Muscle of arm (tissue), 14 donors: ENCODE data around the gene MORN3. TPM values are rescaled to one million over a fixed set of nuclear protein-coding genes. Genes with fewer than 3 reads are reported as not detected.
A peak's percentile ranks its signal among the peaks of the same experiment; 100 is the strongest.
"Not testable (repeated sequence)": the region's sequence is repeated elsewhere in the genome, so short reads cannot be mapped to it uniquely, and the experiment has no call there.

ENCODE experiments used
- DNase-seq: peaks from one replicate; pipeline ENCODE4 v3.0.0-alpha.2; 2013
- long read RNA-seq, 11 donors: transcript quantifications; one replicate each; lab custom pipeline, GENCODE V29; 2026
- polyA plus RNA-seq, 12 donors: library from polyadenylated mRNA; unstranded; fragments of 120-200 nt; gene quantifications; one replicate each; pipeline ENCODE4 v1.2.1, GENCODE V29; 2013; ENCODE audit not compliant: insufficient read length in 12 of 12

MORN3 gene, protein sequence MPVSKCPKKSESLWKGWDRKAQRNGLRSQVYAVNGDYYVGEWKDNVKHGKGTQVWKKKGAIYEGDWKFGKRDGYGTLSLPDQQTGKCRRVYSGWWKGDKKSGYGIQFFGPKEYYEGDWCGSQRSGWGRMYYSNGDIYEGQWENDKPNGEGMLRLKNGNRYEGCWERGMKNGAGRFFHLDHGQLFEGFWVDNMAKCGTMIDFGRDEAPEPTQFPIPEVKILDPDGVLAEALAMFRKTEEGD
- 1 to 10 TPM in 1 of 12 donors, under 1 TPM in 9, not detected in 2; 0.08 to 2.2 (median 0.27) TPM for polyA plus RNA-seq
- long read RNA-seq, donor 1, partial matches to known transcripts: 0 of 1 reads
- long read RNA-seq, donor 1, other reads (novel, unspliced or antisense): 0 of 1 reads
- long read RNA-seq, donor 2: 0 reads
- long read RNA-seq, donor 3: 0 reads
- long read RNA-seq, donor 4: 0 reads
- long read RNA-seq, donor 5: 0 reads
- long read RNA-seq, donor 6: 0 reads
- long read RNA-seq, donor 7: 0 reads
- long read RNA-seq, donor 8: 0 reads
- long read RNA-seq, donor 9: 0 reads
- long read RNA-seq, donor 10: 0 reads
- long read RNA-seq, donor 11: 0 reads

DNA sequence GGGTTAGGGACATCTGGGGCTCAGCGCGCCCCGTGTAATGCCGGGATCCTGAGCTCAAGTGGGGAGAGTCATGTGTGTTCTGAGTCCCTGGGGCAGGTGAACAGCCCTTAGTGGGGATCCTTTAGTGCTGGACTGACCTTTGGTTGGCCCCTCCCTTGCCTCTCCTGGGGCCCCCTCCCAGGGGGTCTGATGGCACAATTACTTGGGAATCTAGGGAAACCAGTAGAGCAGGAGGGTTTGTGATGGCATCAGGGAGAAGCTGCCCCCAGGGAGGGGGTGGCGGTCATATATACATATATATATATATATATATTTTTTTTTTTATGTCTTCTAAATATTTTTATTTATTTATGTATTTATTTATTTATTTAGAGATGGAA lies at the start of gene MORN3:
TSS of gene MORN3 (minus strand) at position 134 of the 380 bp plus-strand sequence. CDS start 171 bp downstream, outside the sequence.
- DNase-seq: no peak

DNA sequence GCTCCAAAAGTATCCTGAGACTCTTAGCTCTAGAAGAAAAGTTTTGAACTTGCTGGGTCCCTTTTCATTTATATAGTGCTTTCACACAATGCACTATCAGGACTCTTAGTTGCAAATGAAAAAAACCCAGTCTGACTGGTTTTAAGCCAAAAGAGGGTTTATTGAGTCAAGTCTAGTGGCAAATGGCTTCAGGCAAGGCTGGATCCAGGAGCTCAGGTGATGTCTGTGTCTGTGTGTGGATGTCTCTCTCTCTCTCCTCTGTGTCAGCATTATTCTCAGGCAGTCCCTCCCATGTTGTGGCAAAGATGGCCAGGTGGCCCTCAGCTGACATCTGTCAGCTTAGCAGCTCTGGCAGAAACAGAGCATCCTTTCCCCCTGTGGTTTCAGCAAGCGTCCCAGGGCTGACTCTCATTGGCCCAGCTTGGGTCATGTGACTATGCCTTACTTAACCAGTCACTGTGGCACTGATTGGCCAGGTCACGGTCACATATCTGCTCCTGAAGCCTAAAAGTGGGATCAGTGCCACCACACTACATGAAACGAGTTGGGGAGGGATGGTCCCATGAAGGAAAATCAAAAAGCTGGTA lies 49.3 kb upstream of the MORN3 start:
- no peak for DNase-seq

DNA sequence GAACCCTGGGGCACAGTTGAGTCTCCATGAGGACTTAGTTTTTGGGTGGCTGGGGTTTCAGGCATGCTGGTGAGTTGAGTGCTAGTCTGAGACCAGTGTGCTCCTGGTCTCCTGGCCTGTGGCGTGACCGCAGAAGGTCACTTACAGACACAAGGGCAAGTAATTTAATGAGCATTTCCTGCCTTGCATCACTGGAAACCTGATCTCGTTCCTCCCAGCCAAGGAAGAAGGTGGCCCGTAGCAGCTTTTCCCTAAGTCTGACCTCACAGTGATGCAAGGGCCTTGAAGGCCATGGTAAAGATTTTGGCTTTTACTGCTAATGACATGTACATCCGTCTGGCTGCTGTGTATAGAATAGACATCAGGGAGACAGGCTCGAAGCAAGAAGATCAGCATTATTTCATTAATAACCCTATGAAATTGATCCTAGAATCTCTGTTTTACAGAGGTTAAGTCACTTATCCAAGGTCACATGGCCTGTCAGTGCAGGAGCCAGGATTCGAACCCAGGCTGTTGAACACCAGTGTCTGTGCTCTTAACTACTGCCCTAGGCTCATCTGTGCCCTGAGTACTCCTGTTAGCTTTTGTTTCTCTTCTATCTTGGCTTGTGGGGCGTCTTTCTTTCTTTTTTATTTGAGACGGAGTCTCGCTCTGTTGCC lies 47.7 kb upstream of the MORN3 start:
- no peak for DNase-seq

DNA sequence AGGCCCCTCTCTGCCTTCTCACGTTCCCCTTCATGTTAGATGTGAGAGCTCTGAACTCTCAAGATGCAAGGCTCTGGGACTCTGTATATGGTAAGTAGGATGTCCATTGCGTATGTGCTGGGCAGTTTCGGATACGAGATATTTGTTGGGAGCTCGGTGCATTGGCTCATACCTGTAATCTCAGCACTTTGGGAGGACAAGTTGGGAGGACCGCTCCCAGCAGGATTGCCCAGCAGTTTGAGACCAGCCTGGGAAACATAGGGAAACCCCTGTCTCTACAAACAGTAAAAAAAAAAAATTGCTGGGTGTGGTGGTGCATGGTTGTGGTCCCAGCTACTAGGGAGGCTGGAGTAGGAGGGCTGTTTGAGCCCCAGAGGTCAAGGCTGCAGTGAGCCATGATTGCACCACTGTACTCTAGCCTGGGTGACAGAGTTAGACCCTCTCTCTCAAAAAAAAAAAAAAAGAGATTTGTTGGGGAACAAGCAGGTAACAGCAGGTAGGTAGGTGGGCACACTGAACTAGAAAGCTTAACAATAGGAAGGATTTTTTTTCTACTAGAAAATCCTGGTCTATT lies 46.5 kb upstream of the MORN3 start:
- no peak for DNase-seq

DNA sequence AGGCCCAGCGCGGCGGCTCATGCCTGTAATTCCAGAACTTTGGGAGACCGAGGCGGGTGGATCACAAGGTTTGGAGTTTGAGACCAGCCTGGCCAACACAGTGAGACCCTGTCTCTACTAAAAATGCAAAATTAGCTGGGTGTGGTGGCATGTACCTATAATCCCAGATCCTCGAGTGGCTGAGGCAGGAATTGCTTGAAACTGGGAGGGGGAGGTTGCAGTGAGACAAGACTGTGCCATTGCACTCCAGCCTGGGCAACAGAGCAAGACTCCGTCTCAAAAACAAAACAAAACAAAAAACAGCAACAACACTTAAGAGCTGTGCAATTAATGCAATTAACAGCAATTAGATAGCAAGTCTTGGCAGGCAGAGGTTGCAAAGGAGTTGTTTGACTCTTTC lies 45.6 kb upstream of the MORN3 start:
- DNase-seq: not testable (repeated sequence)

DNA sequence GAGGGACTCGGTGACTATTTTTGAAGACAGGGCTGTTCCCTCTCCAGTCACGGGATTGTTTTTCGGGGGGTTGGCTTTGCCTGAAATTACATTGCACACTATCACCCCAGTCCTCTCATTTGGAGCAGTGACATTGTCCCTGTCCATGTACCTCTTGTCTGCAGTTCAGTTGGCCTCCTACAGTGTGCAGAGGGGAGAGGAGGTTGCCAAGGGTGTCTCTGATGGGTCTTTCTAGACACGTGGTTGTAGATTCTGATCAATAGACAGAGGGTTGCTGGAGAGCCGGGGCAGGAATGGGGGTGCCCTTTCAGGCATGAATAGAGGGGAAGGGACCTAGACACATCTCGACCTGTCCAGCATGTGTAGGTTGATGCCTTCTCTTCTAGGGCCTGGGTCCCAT lies 44.3 kb upstream of the MORN3 start:
- no peak for DNase-seq

DNA sequence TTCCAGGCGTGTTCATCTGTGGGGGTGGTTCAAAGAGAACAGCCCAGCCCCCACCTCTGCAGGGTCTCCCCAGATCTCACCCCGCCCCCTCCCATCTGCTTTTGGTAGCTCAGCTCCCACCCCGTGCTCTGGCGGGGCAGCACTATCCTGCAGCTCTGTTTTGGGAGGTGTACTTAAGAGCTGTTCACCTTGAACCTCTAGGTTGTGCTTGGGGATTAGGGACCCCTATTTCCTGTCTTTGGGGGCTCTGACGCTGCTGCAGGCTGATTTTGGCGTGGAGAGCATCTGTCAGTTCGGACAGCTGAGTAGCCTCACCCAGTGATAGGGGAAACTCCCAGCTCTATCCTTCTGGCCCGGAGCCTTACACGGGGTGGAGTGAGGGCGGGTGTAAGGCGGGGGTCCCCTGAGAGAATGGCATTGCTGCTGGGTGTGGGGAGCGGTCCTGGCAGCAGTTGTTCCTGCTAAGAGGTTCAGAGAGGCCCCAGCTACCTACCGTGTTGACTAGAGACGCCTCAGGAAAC lies 43.9 kb upstream of the MORN3 start:
- peak; percentile 36 for DNase-seq

DNA sequence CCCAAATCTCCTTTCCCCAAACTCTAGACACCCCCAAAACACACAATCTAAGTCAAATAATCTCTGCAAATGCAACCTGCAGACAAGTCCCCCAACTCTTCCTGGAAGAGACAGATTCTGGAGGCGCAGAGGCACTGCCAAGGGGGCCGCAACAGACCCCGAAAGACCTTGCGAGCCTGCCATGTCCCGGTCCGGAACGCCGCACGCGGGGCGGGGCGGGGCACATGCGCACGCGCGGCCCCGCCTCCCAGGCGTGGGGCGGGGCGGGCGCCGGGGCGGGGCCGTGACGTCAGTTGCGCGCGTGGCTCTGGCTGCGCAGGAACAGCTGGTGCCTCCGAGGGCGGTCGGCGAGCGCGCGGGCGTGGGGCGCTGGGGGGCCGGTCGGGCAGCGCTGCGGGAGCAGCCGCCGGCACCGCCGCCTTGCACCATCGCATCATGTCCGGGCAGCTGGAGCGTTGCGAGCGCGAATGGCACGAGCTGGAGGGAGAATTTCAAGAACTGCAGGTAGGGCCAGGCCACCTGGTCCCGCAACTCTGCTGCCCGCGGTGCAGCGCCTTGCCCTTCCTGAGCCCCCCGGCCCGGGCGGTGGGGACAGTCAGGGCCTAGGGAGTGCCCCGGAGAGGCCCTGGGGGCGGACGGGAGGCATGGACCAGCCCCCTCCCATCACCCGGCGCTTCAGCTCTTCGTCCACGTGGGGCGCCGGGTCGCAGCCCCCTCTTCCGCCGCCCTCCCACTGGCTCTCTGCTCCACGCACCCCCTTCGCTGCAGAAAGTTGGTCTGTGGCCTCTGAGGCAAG lies 43.2 kb upstream of the MORN3 start, which contains the start of gene TMEM120B:
TSS of gene TMEM120B (plus strand) at position 292 of the 796 bp plus-strand sequence. CDS start at position 436, 144 bp downstream.
- peak; percentile 58 for DNase-seq

DNA sequence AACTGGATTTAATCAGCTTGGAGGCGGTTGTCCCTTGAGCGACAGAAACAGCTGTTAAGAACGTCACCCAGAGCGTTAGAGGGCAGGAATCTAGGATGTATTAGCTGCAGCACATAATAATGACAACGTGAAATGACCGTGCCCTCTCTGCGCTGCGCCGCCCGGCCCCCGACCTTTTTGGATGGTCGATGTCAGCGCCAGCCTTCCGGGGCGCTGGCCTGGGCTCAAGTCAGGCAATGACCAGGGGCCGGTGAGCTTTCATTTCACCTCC lies 42.7 kb upstream of the MORN3 start:
- peak; percentile 76 for DNase-seq

DNA sequence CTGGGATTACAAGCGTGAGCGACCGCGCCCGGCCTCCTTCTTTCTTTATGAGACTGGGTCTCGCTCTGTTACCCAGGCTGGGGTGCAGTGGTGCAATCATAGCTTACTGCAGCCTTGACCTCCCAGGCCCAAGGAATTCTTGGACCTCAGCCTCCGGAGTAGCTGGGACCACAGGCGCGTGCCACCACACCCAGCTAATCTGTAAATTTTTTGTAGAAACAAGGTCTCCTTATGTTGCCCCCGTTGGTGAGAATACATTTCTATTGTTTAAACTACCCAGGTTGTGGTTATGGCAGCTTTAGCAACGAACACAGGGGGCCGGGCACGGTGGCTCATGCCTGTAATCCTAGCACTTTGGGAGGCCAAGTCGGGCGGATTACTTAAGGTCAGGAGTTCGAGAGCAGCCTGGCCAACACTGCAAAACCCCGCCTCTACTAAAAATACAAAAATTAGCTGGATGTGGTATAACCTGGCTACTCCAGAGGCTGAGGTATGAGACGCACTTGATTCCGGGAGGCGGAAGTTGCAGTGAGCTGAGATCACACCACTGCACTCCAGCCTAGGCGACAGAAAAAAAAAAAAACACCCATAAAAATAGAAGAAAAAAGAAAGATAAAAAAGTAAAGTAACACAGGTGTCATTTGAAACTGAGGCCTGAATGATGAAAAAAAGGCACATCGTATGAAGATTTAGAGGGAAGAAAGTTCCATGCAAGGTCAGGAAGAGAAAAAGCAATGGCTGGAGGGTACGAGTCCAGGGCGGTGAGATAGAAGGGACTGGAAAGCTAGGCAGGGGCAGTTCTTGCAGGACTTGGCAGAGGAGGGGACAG lies 42.1 kb upstream of the MORN3 start:
- DNase-seq: no peak

DNA sequence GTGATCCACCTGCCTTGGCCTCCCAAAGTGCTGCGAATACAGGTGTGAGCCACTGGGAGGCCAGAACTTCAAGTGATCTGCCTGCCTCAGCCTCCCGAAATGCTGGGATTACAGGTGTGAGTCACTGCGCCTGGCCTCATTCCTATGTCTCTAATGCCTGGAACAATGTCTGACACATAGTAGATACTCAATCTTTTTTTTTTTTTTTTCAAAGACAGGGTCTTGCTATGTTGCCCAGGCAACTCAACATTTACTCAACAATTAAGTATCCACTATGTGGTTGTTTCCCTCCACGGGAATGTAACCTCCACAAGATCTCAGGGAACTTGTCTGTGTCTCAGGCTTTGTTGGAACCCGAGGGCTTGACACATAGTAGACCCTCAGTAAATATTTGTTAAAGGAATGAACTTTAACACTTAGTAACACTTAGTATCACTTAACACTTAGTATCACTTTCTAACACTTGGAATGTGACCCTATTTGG lies 40.1 kb upstream of the MORN3 start:
- DNase-seq: no peak

DNA sequence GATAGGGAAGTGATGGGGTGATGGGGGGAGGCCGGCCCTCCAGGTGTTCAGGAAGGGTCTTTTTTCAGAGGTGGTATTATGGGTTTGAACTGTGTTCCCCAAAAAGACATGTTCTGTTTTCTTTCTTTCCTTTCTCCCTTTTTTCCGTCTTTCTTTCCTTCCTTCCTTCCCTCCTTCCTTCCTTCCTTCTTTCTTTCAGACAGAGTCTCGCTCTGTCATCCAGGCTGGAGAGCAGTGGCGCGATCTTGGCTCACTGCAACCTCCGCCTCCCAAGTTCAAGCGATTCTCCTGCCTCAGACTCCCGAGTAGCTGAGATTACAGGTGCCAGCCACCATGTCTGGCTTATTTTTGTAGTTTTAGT lies 39.6 kb upstream of the MORN3 start:
- DNase-seq: not testable (repeated sequence)

DNA sequence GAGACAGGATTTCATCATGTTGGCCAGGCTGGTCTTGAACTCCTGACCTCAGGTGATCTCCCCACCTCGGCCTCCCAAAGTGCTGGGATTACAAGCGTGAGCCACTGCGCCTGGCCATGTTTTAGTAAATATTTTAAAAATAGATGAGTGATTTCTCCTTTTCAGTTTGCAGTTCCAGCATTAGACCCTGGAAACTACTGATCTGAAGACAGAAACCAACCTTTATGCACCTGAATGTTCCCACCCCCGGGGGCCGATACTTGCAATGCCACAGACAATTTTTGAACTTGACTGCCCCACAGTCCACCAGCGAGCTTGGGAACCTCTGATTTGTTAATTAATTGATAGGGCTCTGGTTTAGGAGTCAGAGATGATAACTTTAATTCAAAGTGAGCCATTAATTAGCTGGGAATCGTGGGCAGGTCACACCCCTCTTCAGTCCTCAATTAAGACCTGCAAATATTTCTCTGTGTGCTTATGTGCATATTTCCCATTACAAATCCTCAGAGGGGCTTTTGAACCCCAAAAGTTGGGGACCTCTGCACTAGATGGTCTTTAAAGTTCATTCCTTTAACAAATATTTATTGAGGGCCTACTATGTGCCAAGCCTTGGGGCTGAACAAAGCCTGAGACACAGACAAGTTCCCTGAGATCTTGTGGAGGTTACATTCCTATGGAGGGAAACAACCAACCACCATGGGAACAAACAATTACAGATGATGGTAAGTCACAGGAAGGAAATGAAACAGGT lies 39.0 kb upstream of the MORN3 start:
- DNase-seq: no peak

DNA sequence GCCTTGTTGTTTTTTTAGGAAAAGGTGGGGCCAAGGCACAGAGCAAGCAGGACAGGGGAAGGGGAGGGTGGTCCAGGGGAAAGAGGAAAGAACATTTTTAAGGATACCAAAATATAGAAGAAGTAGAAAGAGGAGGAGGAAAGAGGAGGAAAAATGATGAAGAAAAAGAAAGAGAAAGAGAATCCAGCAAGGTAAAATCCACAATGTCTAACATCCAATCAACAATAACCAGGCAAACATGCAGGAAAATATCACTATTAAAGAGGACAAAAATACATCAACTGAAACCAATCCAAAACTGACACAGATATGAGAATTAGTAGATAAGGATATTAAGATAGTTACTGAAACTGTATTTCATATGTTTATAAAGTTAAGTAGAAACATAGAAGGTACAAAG lies 36.1 kb upstream of the MORN3 start:
- DNase-seq: no peak

DNA sequence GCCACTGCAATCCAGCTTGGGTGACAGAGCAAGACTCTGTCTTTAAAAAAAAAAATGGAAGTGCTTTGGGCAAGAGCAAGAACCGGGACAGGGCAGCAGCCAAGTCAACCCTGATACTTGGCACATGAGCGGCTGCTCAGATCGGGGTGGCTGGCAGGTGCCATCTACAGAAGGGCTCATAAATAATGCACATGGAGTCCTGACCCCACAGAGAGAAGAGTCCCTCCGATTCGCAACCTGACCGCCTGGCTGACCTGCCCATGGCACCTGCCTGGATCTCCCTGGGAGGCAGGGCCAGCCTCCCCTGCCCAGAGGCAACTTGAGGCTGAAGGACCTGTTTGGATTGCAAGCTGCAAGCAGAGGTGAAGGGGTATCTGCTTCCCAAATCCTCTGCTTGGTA lies 33.5 kb upstream of the MORN3 start:
- DNase-seq: no peak

DNA sequence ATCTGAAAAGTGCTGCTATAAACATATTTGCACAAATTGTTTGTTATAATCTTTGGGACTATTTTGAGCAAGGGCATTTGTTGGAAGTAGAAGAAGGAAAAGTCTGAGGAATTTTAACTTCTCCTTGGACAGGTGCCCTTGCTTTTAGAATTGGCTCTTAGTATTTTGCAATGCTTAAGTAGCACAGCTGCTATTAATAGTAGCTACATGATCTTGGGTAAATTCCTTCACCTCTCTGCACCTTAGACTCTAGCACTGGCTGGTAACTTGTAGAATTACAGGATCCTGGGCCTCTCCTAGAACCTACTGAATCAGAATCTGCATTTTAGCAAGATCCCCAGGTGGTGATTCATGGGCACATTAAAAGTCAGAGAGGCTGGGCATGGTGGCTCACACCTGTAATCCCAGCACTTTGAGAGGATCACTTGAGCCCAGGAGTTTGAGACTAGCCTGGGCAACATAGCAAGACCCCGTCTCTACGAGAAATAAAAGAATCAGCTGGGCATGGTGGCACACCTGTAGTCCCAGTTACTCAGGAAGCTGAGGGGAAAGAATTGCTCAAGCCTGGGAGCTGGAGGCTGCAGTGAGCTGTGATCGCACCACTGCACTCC lies 32.3 kb upstream of the MORN3 start:
- DNase-seq: no peak

DNA sequence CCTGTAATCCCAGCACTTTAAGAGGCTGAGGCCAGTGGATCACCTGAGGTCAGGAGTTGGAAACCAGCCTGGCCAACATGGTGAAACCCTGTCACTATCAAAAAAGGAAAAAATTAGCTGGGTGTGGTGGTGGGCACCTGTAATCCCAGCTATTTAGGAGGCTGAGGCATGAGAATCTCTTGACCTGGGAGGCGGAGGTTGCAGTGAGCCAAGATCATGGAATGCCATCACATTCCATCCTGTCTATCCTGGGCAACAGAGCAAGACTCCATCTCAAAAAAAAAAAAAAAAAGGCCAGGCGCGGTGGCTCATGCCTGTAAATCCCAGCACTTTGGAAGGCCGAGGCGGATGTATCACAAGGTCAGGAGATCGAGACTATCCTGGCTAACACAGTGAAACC lies 28.4 kb upstream of the MORN3 start:
- not testable (repeated sequence) for DNase-seq

DNA sequence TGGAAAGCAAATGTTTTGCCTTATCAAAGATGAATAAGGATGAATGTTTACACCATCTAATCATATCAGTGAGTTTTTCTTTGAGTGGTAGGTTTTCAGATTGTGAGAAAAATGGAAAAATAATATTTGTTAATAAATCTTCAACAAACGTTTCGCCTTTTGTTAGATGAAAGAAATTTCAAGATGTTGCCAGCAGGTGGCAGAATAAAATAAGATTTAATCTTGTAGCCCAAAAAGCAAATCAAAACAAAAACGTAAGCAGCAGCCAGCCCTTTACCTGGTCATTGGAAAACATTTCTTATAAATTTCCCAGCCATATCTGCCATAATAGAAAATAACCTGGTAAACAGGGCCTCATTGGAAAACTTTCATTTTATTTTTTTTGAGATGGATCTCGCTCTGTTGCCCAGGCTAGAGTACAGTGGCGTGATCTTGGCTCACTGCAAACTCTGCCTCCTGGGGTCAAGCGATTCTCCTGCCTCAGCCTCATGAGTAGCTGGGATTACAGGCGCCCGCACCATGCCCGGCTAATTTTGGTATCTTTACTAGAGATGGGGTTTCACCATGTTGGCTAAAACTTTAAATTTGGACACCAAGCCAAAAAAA lies 27.7 kb upstream of the MORN3 start:
- peak; percentile 60 for DNase-seq
